ENCODE results near the gene CENPB. TPM values are rescaled to one million over a fixed set of nuclear protein-coding genes. Genes with fewer than 3 reads are reported as not detected.
A peak's percentile ranks its signal among the peaks of the same experiment; 100 is the strongest.
"Not testable (repeated sequence)": the region's sequence is repeated elsewhere in the genome, so short reads cannot be mapped to it uniquely, and the experiment has no call there.

The CENPB gene
- 107 and 115 TPM in 2 replicates for total RNA-seq (2014; rRNA removed; shearing (Covaris generic))
- polyA plus RNA-seq (2015; cell fraction: cytosol; rRNA removed), result 113 and 141 TPM in 2 replicates
- polyA plus RNA-seq (2015; cell fraction: nucleus; rRNA removed), result 21.9 and 41.6 TPM in 2 replicates

GRCh38 chr20:3786665-3787323 is at the start of gene CENPB:
Gene CENPB (minus strand): TSS chr20:3786740. CDS start chr20:3786483, 257 bp downstream.
- in situ Hi-C loops (cut with HindIII; ENCODE audit: low pct_unique_long_range_greater_than_20kb, low sequenced_read_pairs), result no loop called here
- peak; percentile 84 for DNase-seq (ENCODE audit: low read depth, low spot score)

- in situ Hi-C loops (cut with HindIII; ENCODE audit: low pct_unique_long_range_greater_than_20kb, low sequenced_read_pairs), result no loop called here
- DNase-seq (ENCODE audit: low read depth, low spot score), result no peak
Observed at GRCh38 chr20:3836132-3836531, 49.6 kb upstream of the CENPB start.

GRCh38 chr20:3829891-3830290 is 43.4 kb upstream of the CENPB start:
- DNase-seq (ENCODE audit: low read depth, low spot score); in situ Hi-C loops (cut with HindIII; ENCODE audit: low pct_unique_long_range_greater_than_20kb, low sequenced_read_pairs): not testable (repeated sequence)

- in situ Hi-C loops (cut with HindIII; ENCODE audit: low pct_unique_long_range_greater_than_20kb, low sequenced_read_pairs), result no loop called here
- DNase-seq (ENCODE audit: low read depth, low spot score), result no peak
Observed at GRCh38 chr20:3828798-3829197, 42.3 kb upstream of the CENPB start.

GRCh38 chr20:3826420-3826819 is 39.9 kb upstream of the CENPB start:
- no peak for DNase-seq (ENCODE audit: low read depth, low spot score)
- in situ Hi-C loops (cut with HindIII; ENCODE audit: low pct_unique_long_range_greater_than_20kb, low sequenced_read_pairs), result no loop called here

- DNase-seq (ENCODE audit: low read depth, low spot score), result no peak
- in situ Hi-C loops (cut with HindIII; ENCODE audit: low pct_unique_long_range_greater_than_20kb, low sequenced_read_pairs), result no loop called here
Observed at GRCh38 chr20:3825526-3825925, 39.0 kb upstream of the CENPB start.

GRCh38 chr20:3823881-3824280 is 37.3 kb upstream of the CENPB start:
- in situ Hi-C loops (cut with HindIII; ENCODE audit: low pct_unique_long_range_greater_than_20kb, low sequenced_read_pairs), result no loop called here

GRCh38 chr20:3821996-3822395 is 35.5 kb upstream of the CENPB start:
- no peak for DNase-seq (ENCODE audit: low read depth, low spot score)
- in situ Hi-C loops (cut with HindIII; ENCODE audit: low pct_unique_long_range_greater_than_20kb, low sequenced_read_pairs), result no loop called here

More at GRCh38 chr20:3823881-3824280, 37.3 kb upstream of the CENPB start:
- DNase-seq (ENCODE audit: low read depth, low spot score), result no peak

- DNase-seq (ENCODE audit: low read depth, low spot score), result no peak
- in situ Hi-C loops (cut with HindIII; ENCODE audit: low pct_unique_long_range_greater_than_20kb, low sequenced_read_pairs), result no loop called here
Observed at GRCh38 chr20:3820901-3821727, 34.6 kb upstream of the CENPB start.

- in situ Hi-C loops (cut with HindIII; ENCODE audit: low pct_unique_long_range_greater_than_20kb, low sequenced_read_pairs), result no loop called here
- DNase-seq (ENCODE audit: low read depth, low spot score), result peak; percentile 97
Observed at GRCh38 chr20:3820048-3820900, 33.7 kb upstream of the CENPB start, which contains the start of gene AP5S1. Gene AP5S1 (plus strand): TSS chr20:3820547. CDS start chr20:3822118, 1,571 bp downstream.

GRCh38 chr20:3819411-3820047 is 33.0 kb upstream of the CENPB start:
- no peak for DNase-seq (ENCODE audit: low read depth, low spot score)
- in situ Hi-C loops (cut with HindIII; ENCODE audit: low pct_unique_long_range_greater_than_20kb, low sequenced_read_pairs), result no loop called here

- peak; percentile 92 for DNase-seq (ENCODE audit: low read depth, low spot score)
- in situ Hi-C loops (cut with HindIII; ENCODE audit: low pct_unique_long_range_greater_than_20kb, low sequenced_read_pairs), result no loop called here
Observed at GRCh38 chr20:3818155-3819151, 31.9 kb upstream of the CENPB start.

GRCh38 chr20:3815703-3816315 is 29.3 kb upstream of the CENPB start:
- no peak for DNase-seq (ENCODE audit: low read depth, low spot score)
- in situ Hi-C loops (cut with HindIII; ENCODE audit: low pct_unique_long_range_greater_than_20kb, low sequenced_read_pairs), result no loop called here

- in situ Hi-C loops (cut with HindIII; ENCODE audit: low pct_unique_long_range_greater_than_20kb, low sequenced_read_pairs), result no loop called here
- no peak for DNase-seq (ENCODE audit: low read depth, low spot score)
Observed at GRCh38 chr20:3814928-3815495, 28.5 kb upstream of the CENPB start.

GRCh38 chr20:3813848-3814581 is 27.5 kb upstream of the CENPB start:
- in situ Hi-C loops (cut with HindIII; ENCODE audit: low pct_unique_long_range_greater_than_20kb, low sequenced_read_pairs), result no loop called here
- DNase-seq (ENCODE audit: low read depth, low spot score), result no peak

All from SK-MEL-5 (cell line).